ENCODE results near the gene TPD52L1. TPM values are rescaled to one million over a fixed set of nuclear protein-coding genes. Genes with fewer than 3 reads are reported as not detected.

The TPD52L1 gene
- total and polyA plus RNA-seq, 2 experiments from 2014 or later, result 22.8 to 24.0 TPM

GRCh38 chr6:125193208-125193607 lies 39.6 kb downstream of the TPD52L1 start:
- no peaks in the 10 kb centered on the region for H3K9me2 ChIP-seq (ENCODE audit: insufficient read depth)
- no peaks in the 10 kb centered on the region for H3K79me2 ChIP-seq (replicated peaks; ENCODE audit: insufficient read depth)
- ATAC-seq (no peak), DNase-seq (ENCODE audit: low spot score) (no peak)
- H3K9me3 Mint-ChIP-seq, result no peaks in the 10 kb centered on the region
- no peak for TF ChIP-seq ZNF462 (CRISPR knock-in tag; IDR thresholded peaks at IDR 0.05)
- H2AFZ ChIP-seq, result no peak overlapping the region
- H3K4me2 ChIP-seq, result no peak overlapping the region
- H3F3A ChIP-seq (replicated peaks; ENCODE audit: low read depth), result no peaks in the 10 kb centered on the region
- H3K36me3 Mint-ChIP-seq (ENCODE audit: low read depth), result no peaks in the 10 kb centered on the region
- H3K4me3 ChIP-seq, result no peak overlapping the region
- H3K27ac Mint-ChIP-seq, result no peak overlapping the region
- no peaks in the 10 kb centered on the region for H3K27me3 Mint-ChIP-seq (ENCODE audit: insufficient read depth, low read depth, poor library complexity)
- no peaks in the 10 kb centered on the region; the same call in 1 of the 2 replicates for H3K4me1 ChIP-seq (ENCODE audit: insufficient read depth)
- H3K27ac ChIP-seq (ENCODE audit: low read depth), result no peak overlapping the region
- no peaks in the 10 kb centered on the region for H3K36me3 ChIP-seq (ENCODE audit: insufficient read depth)
- no peak overlapping the region for H3K4me3 Mint-ChIP-seq
- no peaks in the 10 kb centered on the region for H4K20me1 ChIP-seq (replicated peaks; ENCODE audit: insufficient read depth)
- H3K27me3 ChIP-seq (ENCODE audit: insufficient read depth), result no peaks in the 10 kb centered on the region
- H3K4me1 Mint-ChIP-seq, result peaks cover 24% of the 10 kb centered on the region

- no peaks in the 10 kb centered on the region for H3K9me2 ChIP-seq (ENCODE audit: insufficient read depth)
- no peaks in the 10 kb centered on the region for H3K79me2 ChIP-seq (replicated peaks; ENCODE audit: insufficient read depth)
- H3K27me3 ChIP-seq (ENCODE audit: insufficient read depth), result no peaks in the 10 kb centered on the region
- H3K4me3 Mint-ChIP-seq, result no peak overlapping the region
- H3K27ac Mint-ChIP-seq, result no peak overlapping the region
- H3K4me1 ChIP-seq (ENCODE audit: insufficient read depth), result no peaks in the 10 kb centered on the region; the same call in 1 of the 2 replicates
- no peak overlapping the region for H2AFZ ChIP-seq
- ATAC-seq (no peak), DNase-seq (ENCODE audit: low spot score) (no peak)
- H3K9me3 Mint-ChIP-seq, result no peaks in the 10 kb centered on the region
- H3K4me3 ChIP-seq, result no peak overlapping the region
- H3K4me1 Mint-ChIP-seq, result peaks cover 24% of the 10 kb centered on the region
- no peaks in the 10 kb centered on the region for H4K20me1 ChIP-seq (replicated peaks; ENCODE audit: insufficient read depth)
- no peak overlapping the region for H3K4me2 ChIP-seq
- H3K27me3 Mint-ChIP-seq (ENCODE audit: insufficient read depth, low read depth, poor library complexity), result no peaks in the 10 kb centered on the region
- H3K36me3 Mint-ChIP-seq (ENCODE audit: low read depth), result no peaks in the 10 kb centered on the region
- H3F3A ChIP-seq (replicated peaks; ENCODE audit: low read depth), result no peaks in the 10 kb centered on the region
- H3K36me3 ChIP-seq (ENCODE audit: insufficient read depth), result no peaks in the 10 kb centered on the region
- no peak overlapping the region for H3K27ac ChIP-seq (ENCODE audit: low read depth)
- TF ChIP-seq CTCF (conservative IDR thresholded peaks at IDR 0.05; ENCODE audit: low read depth in 2 of 2) (no peak), CREB1 (CRISPR knock-in tag; IDR thresholded peaks at IDR 0.05; ENCODE audit: low read depth) (no peak), EZH2phosphoT487 (IDR thresholded peaks at IDR 0.05; ENCODE audit: unreplicated experiment) (no peak), JUNB (IDR thresholded peaks at IDR 0.05; ENCODE audit: unreplicated experiment) (no peak), EZH2 (IDR thresholded peaks at IDR 0.05; ENCODE audit: low read depth, unreplicated experiment) (no peak)
Observed at GRCh38 chr6:125194941-125195340, 41.4 kb downstream of the TPD52L1 start.

Measured in GM23338 (cell line).